ENCODE data around the gene CABP4.

CABP4 gene

DNA sequence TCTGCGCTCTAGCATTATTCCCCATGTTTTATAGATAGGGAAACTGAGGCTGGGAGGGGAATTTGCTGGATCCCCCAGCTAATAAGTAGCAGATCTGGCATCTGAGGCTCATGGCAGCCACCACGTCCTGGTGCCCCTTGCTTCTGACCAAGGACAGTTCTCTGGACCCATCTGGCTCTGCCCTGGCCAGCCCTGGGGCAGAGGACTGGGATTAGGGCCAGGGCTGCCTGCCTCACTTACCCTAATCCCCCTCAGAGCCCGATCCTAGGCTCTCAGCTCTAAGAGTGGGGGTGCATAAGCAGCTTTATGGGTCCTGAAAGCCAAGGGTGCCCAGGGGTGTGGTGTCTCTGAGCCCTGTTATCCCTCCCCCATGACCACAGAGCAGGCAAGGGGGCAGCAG is at the start of gene CABP4:
Gene CABP4, plus strand, starts transcription at position 301 of the 400 bp plus-strand sequence. Its CDS starts 70 bp downstream, at position 371.
- no peak for DNase-seq

DNA sequence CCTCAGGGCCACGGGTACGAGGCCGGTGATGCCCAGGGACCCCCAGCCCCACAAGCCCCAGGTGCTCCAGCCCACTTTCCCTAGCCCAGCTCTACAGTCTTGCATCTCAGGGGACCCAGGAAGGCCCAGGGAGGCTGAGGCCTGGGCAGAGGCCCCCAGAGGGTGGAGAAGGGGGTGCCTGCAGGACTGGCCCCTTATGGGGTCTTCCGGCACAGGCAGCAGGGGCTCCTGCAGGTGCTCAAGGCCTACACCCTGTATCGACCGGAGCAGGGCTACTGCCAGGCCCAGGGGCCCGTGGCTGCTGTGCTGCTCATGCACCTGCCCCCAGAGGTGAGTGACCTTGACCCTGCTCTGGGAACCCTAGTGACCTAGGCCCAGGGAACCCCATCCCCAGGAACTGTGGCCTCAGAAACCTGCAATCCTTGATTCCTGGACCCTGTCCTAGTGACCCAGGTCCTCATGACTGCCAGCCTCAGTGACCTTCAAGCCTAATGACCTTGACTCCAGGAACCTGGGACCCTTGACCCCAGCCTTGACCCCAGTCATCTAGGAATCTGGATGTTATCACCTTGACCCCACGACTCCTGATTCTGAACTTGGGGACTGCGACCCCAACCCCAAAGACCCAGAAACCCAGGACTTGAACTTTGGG is 49.3 kb upstream of the CABP4 start:
- DNase-seq: no peak

GRCh38 chr11:67406420-67406968 is 48.7 kb upstream of the CABP4 start:
- no peak for DNase-seq

- no peak for DNase-seq
Observed at GRCh38 chr11:67406969-67407687, 48.0 kb upstream of the CABP4 start.

GRCh38 chr11:67407688-67408163 is 47.4 kb upstream of the CABP4 start:
- DNase-seq: no peak

DNA sequence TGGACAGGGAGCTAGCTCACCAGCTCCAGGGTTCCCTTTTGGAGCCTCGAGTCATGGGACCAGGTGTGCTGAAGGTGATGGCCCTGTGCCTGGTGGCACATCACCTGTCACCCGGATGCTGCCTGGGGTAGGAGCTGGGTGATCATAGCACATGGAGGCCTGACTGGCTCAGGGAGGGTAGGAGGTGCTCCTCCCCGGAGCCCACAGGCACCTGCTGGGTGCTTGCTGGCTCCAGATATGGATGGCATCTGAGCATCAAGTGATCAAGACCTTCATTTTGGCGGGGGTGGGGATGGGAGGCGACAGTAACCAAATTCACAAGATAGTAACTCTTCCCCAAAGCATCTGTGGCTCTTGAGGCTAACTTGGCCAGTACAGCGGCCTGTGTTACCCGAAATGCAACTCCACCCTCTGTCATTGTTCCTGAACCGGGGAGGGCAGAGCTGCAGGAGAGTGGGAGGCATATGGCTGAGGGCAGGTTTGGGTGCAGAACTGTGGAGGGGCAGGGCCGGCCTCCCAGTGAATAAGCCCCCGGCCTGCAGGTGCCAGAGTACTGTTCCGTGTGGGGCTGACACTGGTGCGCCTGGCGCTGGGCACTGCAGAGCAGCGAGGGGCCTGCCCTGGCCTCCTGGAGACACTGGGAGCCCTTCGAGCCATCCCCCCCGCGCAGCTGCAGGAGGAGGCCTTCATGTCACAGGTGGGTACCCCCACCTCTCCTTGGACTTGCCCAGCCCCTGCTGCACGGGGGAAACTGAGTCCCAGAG is 46.5 kb upstream of the CABP4 start:
- no peak for DNase-seq

GRCh38 chr11:67409261-67409666 is 45.9 kb upstream of the CABP4 start:
- DNase-seq: peak; percentile 39

DNA sequence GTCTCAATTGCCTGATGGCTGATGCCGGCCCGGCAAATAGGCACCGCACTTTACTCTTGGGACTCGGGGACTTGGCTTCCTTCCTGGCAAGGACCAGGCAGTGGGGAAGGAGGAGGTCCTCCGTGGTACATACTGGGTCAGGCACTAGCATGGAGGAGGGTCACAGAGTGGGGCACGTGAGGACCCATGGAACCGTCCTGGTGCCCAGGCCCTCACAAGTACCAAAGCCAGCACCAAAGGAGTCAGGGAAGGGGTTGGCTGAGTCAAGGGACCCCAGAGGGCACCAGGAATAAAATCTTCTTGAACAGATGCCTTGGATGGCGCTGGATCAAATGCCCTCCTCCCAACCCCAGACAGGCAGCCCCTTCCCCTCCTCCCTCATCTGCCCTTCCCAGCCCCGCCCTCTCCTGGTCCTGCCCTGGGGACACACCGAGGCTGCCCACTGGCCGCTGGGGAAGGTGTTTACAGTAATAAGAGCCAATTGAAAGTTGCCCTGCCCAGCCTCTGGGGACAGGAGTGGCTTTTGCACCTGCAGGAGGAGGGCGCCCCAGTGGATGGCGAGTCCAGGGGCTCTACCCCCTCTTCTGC is 45.3 kb upstream of the CABP4 start:
- DNase-seq: no peak

DNA sequence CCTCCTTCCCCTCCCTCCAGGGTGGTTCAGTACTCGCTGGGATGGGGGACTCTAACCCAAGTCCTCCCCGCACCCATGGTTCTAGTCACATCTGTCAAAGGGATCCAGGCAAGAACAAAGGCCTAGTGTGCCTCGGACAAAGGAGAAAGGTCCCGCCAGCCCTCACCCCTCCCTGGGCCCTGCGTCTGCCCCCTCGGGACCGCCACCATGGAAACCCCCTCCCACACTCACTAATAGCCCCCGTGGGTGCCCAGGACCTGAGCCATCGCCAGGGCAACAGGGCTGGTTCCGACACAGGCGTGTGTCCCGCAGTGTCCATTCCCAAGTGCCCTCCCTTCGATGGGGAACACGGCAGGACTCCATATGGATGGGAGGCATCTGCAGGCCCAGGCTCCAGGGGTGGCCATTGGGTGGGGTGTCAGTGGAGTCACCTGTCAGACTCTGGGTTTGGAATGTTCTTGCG is 44.8 kb upstream of the CABP4 start:
- no peak for DNase-seq

GRCh38 chr11:67410984-67411784 is 44.0 kb upstream of the CABP4 start:
- no peak for DNase-seq

- no peak for DNase-seq
Observed at GRCh38 chr11:67411785-67412152, 43.4 kb upstream of the CABP4 start.

DNA sequence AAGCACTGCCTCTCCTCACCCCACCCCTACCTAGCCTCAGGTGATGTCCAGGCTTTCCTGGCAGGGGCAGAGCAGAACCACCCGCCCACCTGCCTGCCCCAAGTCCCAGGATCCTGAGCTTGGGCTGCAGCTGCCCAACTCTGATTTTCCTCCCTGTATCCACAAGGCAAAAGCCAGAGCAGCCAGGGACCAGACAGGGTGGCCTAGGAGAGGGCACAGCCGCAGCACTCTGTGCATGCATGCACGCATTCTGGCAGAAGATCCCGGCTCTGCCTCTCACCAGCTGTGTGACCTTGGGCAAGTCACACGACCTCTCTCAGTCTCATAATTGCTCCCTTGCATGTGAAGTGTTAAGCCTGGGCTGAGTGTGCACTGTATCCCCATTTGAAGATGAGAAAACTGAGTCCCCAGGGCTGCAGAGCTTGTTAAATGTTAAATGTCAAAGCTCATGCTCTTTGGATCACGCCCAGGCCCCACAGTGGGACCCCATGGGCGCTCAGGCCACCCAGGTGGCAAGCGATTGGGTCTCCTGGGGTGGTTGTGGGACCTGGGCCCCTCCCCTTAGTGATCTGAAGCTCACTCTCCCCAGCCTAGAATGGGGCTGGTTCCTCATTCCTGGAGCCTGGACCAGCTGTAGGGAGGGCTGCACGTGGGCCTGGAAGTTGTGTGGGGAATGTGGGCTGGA is 42.5 kb upstream of the CABP4 start:
- DNase-seq: no peak

DNA sequence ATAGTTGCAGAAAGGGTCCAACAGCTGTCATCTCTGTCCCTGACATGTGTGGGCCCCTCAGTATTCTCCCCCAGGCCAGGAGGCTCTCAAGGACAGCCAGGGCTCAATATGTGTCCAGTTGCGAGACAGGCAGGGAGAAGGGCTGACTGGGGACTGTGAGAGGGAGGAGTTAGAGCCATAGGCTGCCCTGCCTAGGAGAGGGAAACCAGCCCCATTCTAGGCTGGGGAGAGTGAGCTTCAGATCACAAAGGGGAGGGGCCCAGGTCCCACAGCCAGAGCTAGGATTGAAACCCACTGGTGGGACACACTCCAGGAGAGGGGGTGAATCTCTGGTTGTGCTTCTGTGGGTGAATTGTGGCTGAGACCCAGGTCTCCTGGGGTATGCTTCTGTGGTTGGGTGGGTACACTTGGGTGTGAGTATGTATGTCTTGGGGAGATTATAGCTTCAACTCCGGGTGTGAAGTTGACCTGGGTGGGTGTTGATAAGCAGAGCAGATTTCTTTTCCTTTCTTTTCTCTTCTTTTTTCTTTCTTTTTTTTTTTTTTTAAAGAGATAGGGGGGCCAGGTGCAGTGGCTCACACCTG is 41.8 kb upstream of the CABP4 start:
- DNase-seq: no peak

DNA sequence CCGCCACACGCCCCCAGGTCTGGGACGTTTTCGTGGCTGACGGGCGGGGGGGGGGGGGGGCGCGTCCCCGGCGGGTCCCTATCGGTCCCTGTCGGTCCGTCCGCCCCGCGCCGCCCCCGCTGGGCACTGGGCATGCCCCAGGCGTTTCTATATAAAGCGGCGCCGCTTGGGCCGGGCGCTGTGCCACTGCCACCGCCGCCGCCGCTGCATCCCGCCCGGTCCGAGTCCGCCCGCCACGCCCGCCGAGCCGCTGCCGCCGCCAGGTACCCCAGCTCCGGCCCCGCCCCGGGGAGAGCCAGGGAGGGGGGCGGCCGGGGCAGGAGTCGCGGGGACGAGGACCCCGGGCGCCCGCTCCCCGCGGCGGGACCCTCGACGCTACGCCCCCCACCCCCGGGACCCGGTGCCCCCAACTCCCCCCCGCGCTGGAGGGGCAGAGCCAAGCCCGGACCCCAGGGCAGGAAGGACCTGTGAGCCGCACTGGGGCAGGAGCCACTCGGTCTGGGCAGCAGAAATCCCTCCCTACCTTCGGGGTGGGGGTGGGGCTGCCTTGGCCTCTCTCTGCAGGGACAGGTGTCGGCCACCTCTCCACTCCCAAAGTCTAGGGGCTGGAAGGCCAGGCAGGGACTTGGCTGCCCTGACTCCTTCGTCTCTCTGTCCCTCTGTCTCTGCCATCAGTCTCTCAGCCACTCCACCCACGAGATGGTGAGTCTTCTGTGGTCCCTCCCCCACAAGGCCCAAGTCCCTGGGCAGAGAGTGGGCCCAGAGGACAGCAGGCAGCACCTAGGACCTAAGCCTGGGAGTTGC is 39.5 kb upstream of the CABP4 start, which contains the start of gene CARNS1:
Gene CARNS1, plus strand, starts transcription at position 178 of the 804 bp plus-strand sequence. Its CDS starts 522 bp downstream, at position 700.
- no peak for DNase-seq

GRCh38 chr11:67416416-67417335 is 38.5 kb upstream of the CABP4 start:
- DNase-seq: peak; percentile 59

DNA sequence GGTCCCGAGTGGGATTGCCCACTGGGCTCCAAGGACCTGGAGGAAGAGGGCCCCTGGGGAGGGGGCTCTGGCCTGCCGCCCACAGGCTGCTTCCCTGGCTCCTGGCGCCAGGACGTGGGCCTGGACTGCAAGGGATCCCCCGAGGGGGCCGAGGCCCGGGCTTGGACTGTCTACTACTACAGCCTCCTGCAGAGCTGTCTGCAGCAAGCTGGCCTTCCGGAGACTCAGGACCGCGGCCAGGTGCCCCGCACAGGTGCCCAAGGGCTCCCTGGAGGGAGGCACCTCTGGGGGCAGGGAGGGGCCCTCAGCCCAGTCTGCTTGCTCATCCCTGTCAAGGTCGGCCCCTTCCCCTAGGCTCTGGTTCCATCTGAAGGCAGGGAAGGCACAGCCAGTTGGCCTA is 37.7 kb upstream of the CABP4 start:
- no peak for DNase-seq

- no peak for DNase-seq
Observed at GRCh38 chr11:67418476-67419281, 36.5 kb upstream of the CABP4 start.

All from stimulated activated naive CD4-positive, alpha-beta T cell treated with Interleukin-2 at 50 U/mL for 16 hours (primary cell).